ENCODE measurements around the gene C1orf216.
A peak's percentile ranks its signal among the peaks of the same experiment; 100 is the strongest.

DNA sequence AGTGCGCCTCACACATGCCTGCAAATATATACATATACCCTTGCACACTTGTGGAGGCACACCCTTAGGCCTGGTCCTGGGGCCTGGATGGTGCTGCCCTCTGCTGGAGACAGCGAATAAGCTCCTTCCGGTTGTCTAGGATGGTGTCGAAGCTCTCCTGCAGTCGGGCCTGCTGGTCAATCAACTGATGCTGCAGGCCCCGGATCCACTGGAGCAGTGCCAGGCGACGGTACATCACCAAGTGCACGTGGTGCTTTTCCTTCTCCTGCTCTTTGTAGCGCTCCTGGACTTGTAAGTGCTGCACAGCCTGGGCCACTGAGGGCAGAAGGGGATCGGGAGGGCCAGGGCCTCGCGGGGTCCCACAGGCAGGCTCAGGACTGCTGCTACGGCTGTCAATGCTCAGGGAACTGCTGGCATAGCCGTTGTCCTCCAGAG, 3.1 kb downstream of the C1orf216 start:
- TF ChIP-seq, protein P1, sequence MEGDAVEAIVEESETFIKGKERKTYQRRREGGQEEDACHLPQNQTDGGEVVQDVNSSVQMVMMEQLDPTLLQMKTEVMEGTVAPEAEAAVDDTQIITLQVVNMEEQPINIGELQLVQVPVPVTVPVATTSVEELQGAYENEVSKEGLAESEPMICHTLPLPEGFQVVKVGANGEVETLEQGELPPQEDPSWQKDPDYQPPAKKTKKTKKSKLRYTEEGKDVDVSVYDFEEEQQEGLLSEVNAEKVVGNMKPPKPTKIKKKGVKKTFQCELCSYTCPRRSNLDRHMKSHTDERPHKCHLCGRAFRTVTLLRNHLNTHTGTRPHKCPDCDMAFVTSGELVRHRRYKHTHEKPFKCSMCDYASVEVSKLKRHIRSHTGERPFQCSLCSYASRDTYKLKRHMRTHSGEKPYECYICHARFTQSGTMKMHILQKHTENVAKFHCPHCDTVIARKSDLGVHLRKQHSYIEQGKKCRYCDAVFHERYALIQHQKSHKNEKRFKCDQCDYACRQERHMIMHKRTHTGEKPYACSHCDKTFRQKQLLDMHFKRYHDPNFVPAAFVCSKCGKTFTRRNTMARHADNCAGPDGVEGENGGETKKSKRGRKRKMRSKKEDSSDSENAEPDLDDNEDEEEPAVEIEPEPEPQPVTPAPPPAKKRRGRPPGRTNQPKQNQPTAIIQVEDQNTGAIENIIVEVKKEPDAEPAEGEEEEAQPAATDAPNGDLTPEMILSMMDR (IDR thresholded peaks at IDR 0.05; ENCODE audit: low read length), result peak; percentile 95
- no peak for TF ChIP-seq EZH2 (optimal IDR thresholded peaks at IDR 0.05; ENCODE audit: low read depth, low read length)

Data from MM.1S (cell line).